CD4-positive, CD25-positive, alpha-beta regulatory T cell (primary cell): Measurements from ENCODE around the gene SACM1L. TPM values are rescaled to one million over a fixed set of nuclear protein-coding genes. Genes with fewer than 3 reads are reported as not detected.

ENCODE experiments used
- ATAC-seq, 2 donors: fragments of 150-1000 bp; cut with Tn5 transposase; one replicate each; pipeline ENCODE4 v1.10.0; 2021; ENCODE audit warnings: low read depth in 2 of 2, moderate number of reproducible peaks in 2 of 2, moderate library complexity in 1 of 2
- DNase-seq, 3 donors: peaks; one replicate each; pipeline versions ENCODE4 v3.0.0 to v3.0.0-alpha.2; 2012 to 2022; ENCODE audit warnings: mixed read lengths in 1 of 3
- H3K27ac ChIP-seq: one replicate; pipeline ENCODE4 v1.7.0; 2013; ENCODE audit warnings: mild to moderate bottlenecking, low read length; ENCODE audit not compliant: insufficient read depth, poor library complexity, severe bottlenecking
- H3K27me3 ChIP-seq: one replicate; pipeline ENCODE4 v1.7.0; 2013; ENCODE audit warnings: low read length; ENCODE audit not compliant: control insufficient read depth, insufficient read depth
- H3K36me3 ChIP-seq: one replicate; pipeline ENCODE4 v1.7.0; 2013; ENCODE audit warnings: mild to moderate bottlenecking, low read length, moderate library complexity; ENCODE audit not compliant: control insufficient read depth, insufficient read depth
- H3K4me1 ChIP-seq: 2 replicates; pipeline ENCODE4 v1.7.0; 2013; ENCODE audit warnings: mild to moderate bottlenecking, low read length; ENCODE audit not compliant: insufficient read depth, control insufficient read depth, poor library complexity, severe bottlenecking
- H3K4me3 ChIP-seq: one replicate; pipeline ENCODE4 v1.7.0; 2013; ENCODE audit warnings: low read depth, mild to moderate bottlenecking, low read length, moderate library complexity
- H3K9me3 ChIP-seq, 2 experiments: 1 replicate in 1 of 2; 2 replicates in 1 of 2; pipeline ENCODE4 v1.7.0; 2013; ENCODE audit warnings: low read length in 2 of 2, mild to moderate bottlenecking in 1 of 2, moderate library complexity in 1 of 2; ENCODE audit not compliant: control insufficient read depth in 2 of 2
- H3K27ac Mint-ChIP-seq, 3 donors: one replicate each; pipeline ENCODE4 v1.8.0; 2020 to 2022; ENCODE audit warnings: mild to moderate bottlenecking in 3 of 3, mixed read lengths in 3 of 3, moderate library complexity in 2 of 3
- H3K27me3 Mint-ChIP-seq: one replicate; pipeline ENCODE4 v1.8.0; 2022; ENCODE audit warnings: mild to moderate bottlenecking, mixed read lengths
- H3K36me3 Mint-ChIP-seq: one replicate; pipeline ENCODE4 v1.8.0; 2020; ENCODE audit warnings: mixed read lengths
- H3K4me1 Mint-ChIP-seq, 4 donors: one replicate each; pipeline ENCODE4 v1.8.0; 2020 to 2022; ENCODE audit warnings: mixed read lengths in 4 of 4, mild to moderate bottlenecking in 1 of 4
- H3K4me3 Mint-ChIP-seq, 4 donors: one replicate each; pipeline ENCODE4 v1.8.0; 2020 to 2022; ENCODE audit warnings: mild to moderate bottlenecking in 4 of 4, mixed read lengths in 4 of 4, moderate library complexity in 3 of 4
- H3K9me3 Mint-ChIP-seq, 7 donors: one replicate each; pipeline ENCODE4 v1.8.0; 2020 to 2022; ENCODE audit warnings: mixed read lengths in 7 of 7, mild to moderate bottlenecking in 3 of 7, moderate library complexity in 2 of 7
- polyA plus RNA-seq, 4 donors: library from polyadenylated mRNA; unstranded; fragments of 300-500 nt; fragmentation: Illumina TruSeq; gene quantifications; one replicate each; pipeline ENCODE4 v1.2.3, GENCODE V29; 2021
- total RNA-seq: library from RNA; stranded (reverse); gene quantifications from one replicate; pipeline ENCODE4 v1.2.3, GENCODE V29; 2022

The SACM1L gene
- total and polyA plus RNA-seq, 5 donors from 2014 or later, result 13.4 to 70.0 (median 19.4) TPM

DNA sequence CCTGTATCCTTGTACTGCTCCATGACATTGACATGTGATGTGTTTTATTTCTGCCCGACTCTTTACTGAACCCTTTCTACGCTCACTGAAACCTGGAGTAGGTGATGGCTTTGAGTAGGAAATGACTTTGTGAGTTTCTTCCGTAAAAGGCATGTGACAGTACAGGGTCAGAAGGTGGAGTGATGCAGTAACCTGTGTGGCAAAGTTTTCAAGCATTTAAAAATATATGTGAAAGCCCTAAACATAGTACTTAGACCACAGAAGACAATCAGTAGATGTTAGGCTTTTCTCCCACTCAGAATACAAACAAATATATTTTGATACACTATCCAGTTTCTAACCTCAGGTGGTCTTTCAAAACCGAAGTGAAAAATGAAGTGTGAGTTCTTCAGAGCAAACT, 31.3 kb upstream of the SACM1L start:
- Histone ChIP-seq H3K36me3 (no peaks in the 10 kb centered on the region), H3K4me1 (peaks cover 5% of the 10 kb centered on the region), H3K27me3 (no peaks in the 10 kb centered on the region), H3K4me3 (no peak overlapping the region), H3K27ac (no peak overlapping the region), H3K9me3 (no peaks in the 10 kb centered on the region)
- H3K36me3 Mint-ChIP-seq, result peaks cover 6% of the 10 kb centered on the region
- no peak overlapping the region for H3K27ac Mint-ChIP-seq
- no peaks in the 10 kb centered on the region for H3K9me3 Mint-ChIP-seq
- H3K27me3 Mint-ChIP-seq, result no peaks in the 10 kb centered on the region
- peaks cover 12 to 29% (median 19%) of the 10 kb centered on the region in 4 donors for H3K4me1 Mint-ChIP-seq
- ATAC-seq (no peak), DNase-seq (no peak)
- no peak overlapping the region for H3K4me3 Mint-ChIP-seq

DNA sequence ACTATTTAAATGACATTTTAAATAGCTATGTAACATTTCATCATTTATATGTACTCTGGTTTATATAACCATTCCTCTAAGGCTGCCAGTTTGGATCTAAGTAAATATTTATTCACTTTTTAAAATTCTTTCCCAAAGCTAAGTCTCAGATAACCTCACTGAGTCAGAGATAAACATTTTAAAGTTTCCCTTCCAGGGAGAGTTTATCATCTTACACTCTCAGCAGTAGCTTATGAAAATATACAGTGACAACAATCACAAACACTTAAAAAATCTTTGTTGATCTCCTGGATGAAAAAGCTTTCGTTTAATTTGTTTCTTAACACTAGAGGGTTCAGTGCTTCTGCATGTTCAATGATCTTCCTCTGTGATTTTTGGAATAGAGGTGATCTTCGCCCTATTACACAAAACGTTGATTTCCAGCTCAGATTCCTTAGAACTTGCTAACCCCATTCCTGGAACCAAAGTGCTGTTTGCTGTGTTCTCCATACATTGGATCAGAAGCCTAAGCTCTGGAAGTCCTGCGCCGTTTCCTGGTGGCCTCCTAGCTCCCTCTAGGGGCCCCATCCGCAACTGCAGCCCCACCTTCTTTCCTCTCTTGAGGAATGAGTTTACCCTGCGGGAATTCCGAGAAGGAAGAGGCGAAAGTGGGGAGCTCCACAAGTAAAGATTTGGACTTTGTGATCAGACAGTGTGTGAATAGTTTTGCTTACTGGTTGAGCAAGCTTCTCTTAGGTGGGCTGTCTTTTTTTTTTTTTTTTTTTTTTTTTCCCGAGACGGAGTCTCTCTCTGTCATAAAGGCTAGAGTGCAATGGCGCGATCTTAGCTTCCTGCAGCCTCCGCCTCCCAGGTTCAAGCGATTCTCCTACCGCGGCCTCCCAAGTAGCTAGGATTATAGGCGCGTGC, 29.3 kb upstream of the SACM1L start:
- H3K9me3 Mint-ChIP-seq, result no peaks in the 10 kb centered on the region
- no peaks in the 10 kb centered on the region for H3K36me3 ChIP-seq
- H3K4me1 Mint-ChIP-seq, result peaks cover 19 to 27% (median 24%) of the 10 kb centered on the region in 4 donors
- H3K36me3 Mint-ChIP-seq, result peaks cover 6% of the 10 kb centered on the region
- peak; percentile 24 to 29 (median 27) for DNase-seq
- peak overlapping the region in 2 of 3 donors; percentile 33 to 79 for H3K27ac Mint-ChIP-seq
- H3K4me3 ChIP-seq, result peak overlapping the region; percentile 28
- H3K9me3 ChIP-seq, result no peaks in the 10 kb centered on the region
- peaks cover 15% of the 10 kb centered on the region for H3K4me1 ChIP-seq
- no peaks in the 10 kb centered on the region for H3K27me3 ChIP-seq
- peak overlapping the region in 1 of 4 donors; percentile 44 for H3K4me3 Mint-ChIP-seq
- no peaks in the 10 kb centered on the region for H3K27me3 Mint-ChIP-seq
- H3K27ac ChIP-seq, result no peak overlapping the region
- ATAC-seq, result no peak

DNA sequence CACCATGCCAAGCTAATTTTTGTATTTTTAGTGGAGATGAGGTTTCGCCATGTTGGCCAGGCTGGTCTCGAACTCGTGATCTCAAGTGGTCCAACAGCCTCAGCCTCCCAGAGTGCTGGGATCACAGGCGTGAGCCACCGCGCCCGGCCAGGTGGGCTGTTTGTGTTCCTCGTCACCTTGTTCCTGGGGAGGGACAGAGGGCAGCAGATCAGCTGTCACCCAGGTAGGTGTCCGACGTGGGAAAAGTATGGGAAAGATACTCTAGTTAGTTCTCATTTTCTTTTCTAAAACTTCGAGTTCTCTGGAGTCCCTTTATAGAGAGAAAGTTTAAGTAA, 28.7 kb upstream of the SACM1L start:
- Histone ChIP-seq H3K4me1 (peaks cover 21% of the 10 kb centered on the region), H3K27me3 (no peaks in the 10 kb centered on the region), H3K9me3 (no peaks in the 10 kb centered on the region), H3K27ac (no peak overlapping the region), H3K36me3 (no peaks in the 10 kb centered on the region), H3K4me3 (no peak overlapping the region)
- H3K4me3 Mint-ChIP-seq, result no peak overlapping the region
- no peaks in the 10 kb centered on the region for H3K27me3 Mint-ChIP-seq
- peak overlapping the region in 1 of 3 donors; percentile 79 for H3K27ac Mint-ChIP-seq
- H3K36me3 Mint-ChIP-seq, result peaks cover 6% of the 10 kb centered on the region
- DNase-seq, result no peak
- peaks cover 24 to 34% (median 27%) of the 10 kb centered on the region in 4 donors for H3K4me1 Mint-ChIP-seq
- no peaks in the 10 kb centered on the region for H3K9me3 Mint-ChIP-seq
- ATAC-seq, result no peak

DNA sequence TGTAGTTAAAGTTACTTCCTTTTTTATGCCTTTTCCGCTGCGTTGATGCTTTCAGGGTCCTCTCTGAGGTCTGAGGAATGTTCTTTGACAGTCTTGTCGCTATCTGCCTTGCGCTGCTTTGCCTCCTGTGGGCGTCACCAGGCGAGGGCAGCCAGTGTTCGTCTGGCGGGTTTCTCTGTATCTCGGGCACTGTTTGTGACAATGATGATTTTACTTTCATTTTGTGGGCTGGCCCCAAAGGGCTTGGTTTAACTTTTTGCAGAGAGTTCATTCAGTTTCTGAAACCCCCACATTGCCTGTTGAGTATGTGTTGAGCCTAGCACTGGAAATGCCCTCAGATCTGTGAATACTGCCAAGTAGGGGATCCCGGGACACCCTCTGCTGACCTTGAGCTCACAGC, 24.6 kb upstream of the SACM1L start:
- Mint-ChIP-seq H3K4me1 (peaks cover 14 to 42% (median 31%) of the 10 kb centered on the region in 4 donors), H3K4me3 (peak overlapping the region; percentile 69 to 97 (median 92)), H3K27me3 (no peaks in the 10 kb centered on the region), H3K9me3 (no peaks in the 10 kb centered on the region), H3K36me3 (peaks cover 26% of the 10 kb centered on the region), H3K27ac (peak overlapping the region; percentile 92 to 96 (median 92))
- Histone ChIP-seq H3K4me3 (peak overlapping the region; percentile 95), H3K4me1 (peaks cover 18% of the 10 kb centered on the region), H3K27me3 (no peaks in the 10 kb centered on the region), H3K36me3 (peaks cover 30% of the 10 kb centered on the region), H3K27ac (peak overlapping the region; percentile 79), H3K9me3 (no peaks in the 10 kb centered on the region)
- peak; percentile 42 to 89 (median 80) for DNase-seq
- ATAC-seq, result peak; percentile 89 to 93

DNA sequence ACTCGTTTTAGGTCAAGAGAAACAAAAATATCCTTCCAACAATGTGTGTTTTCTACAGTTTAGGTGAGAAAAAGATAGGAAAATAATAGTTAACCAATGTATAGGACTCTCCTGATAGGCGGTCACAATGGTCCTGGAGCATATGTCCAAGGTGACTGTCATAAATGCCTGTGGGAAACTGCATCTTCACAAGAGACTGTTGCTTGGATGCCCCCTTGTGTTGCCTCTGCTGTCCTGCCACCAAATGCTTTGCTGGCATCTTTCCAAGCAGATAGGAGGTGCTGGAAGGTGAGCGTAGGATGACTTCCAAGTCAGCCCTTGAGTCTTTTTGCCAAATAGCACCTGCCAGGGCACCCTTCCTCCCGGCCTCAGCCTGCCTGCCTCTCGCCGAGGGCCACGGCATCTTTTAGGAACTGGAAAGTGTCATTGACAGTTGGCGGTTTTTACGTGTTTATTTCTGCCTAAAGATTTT, 24.1 kb upstream of the SACM1L start:
- ATAC-seq (peak; percentile 35 to 43), DNase-seq (peak; percentile 51 to 74 (median 69))
- Histone ChIP-seq H3K4me1 (peaks cover 18% of the 10 kb centered on the region), H3K27ac (peak overlapping the region; percentile 79), H3K9me3 (no peaks in the 10 kb centered on the region), H3K36me3 (peaks cover 35% of the 10 kb centered on the region), H3K4me3 (peak overlapping the region; percentile 95), H3K27me3 (no peaks in the 10 kb centered on the region)
- Mint-ChIP-seq H3K4me3 (peak overlapping the region; percentile 69 to 97 (median 92)), H3K9me3 (no peaks in the 10 kb centered on the region), H3K36me3 (peaks cover 28% of the 10 kb centered on the region), H3K27ac (peak overlapping the region; percentile 92 to 96 (median 92)), H3K4me1 (peaks cover 9 to 37% (median 26%) of the 10 kb centered on the region in 4 donors), H3K27me3 (no peaks in the 10 kb centered on the region)

DNA sequence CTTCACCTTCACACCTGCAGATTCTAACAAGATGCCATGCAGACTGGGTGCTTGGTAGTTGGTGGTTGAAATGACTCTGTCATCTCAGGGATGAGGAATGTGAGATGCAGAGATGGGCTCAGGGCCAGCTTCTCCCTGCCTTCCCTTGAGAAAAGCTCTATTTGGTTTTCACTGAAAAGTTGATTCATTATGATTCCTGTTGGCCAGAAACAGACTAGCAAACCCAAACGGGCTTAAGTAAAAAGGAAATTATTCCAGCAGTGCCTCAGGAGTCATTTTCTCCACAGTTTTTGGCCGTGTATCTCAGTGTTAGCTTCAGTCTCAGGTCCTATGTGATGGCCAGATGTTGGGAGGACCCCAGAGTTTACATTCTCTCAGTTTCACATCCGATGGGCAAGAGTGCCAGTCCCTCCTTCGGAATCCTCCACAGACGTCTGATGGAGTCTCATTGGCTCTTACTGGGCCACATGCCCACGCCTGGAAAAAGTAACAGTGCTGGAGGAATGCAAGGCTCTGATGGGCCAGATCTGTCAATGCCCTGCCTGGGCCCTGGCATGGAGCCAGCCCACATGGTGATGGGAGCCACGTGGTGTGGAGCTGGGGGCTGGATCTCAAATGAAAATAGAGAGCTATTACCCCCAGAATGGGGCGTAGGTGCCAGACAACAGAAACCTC, 22.3 kb upstream of the SACM1L start:
- peaks cover 9 to 37% (median 23%) of the 10 kb centered on the region in 4 donors for H3K4me1 Mint-ChIP-seq
- no peak overlapping the region for H3K4me3 ChIP-seq
- DNase-seq, result no peak
- peaks cover 18% of the 10 kb centered on the region for H3K4me1 ChIP-seq
- H3K27ac ChIP-seq, result no peak overlapping the region
- H3K27me3 Mint-ChIP-seq, result no peaks in the 10 kb centered on the region
- no peaks in the 10 kb centered on the region for H3K27me3 ChIP-seq
- no peaks in the 10 kb centered on the region for H3K9me3 ChIP-seq
- no peak for ATAC-seq
- H3K36me3 Mint-ChIP-seq, result peaks cover 28% of the 10 kb centered on the region
- peaks cover 50% of the 10 kb centered on the region for H3K36me3 ChIP-seq
- no peaks in the 10 kb centered on the region for H3K9me3 Mint-ChIP-seq
- peak overlapping the region in 1 of 4 donors; percentile 69 for H3K4me3 Mint-ChIP-seq
- H3K27ac Mint-ChIP-seq, result peak overlapping the region in 2 of 3 donors; percentile 59 to 68

DNA sequence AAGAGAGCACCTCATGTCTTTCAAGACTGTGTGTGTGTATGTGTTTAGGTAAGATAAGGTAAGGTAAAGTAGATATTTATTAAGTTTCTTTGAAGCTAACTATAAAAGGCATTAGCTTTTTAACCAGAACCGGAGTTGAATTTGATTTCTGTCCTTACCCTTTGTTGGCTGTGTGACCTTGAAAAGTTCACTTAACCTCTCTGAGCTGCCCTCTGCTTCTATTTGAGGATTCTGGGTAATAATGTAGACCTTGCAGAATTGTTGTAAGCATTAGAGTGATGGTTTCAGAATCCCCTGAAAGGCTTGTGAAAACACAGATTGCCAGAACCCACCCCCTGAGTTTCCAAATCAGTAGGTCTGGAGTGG, 21.6 kb upstream of the SACM1L start:
- Mint-ChIP-seq H3K27me3 (no peaks in the 10 kb centered on the region), H3K36me3 (peaks cover 32% of the 10 kb centered on the region), H3K9me3 (no peaks in the 10 kb centered on the region), H3K4me1 (peaks cover 9 to 38% (median 23%) of the 10 kb centered on the region in 4 donors), H3K27ac (peak overlapping the region in 2 of 3 donors; percentile 10 to 68), H3K4me3 (peak overlapping the region in 1 of 4 donors; percentile 69)
- peaks cover 18% of the 10 kb centered on the region for H3K4me1 ChIP-seq
- H3K9me3 ChIP-seq, result no peaks in the 10 kb centered on the region
- H3K36me3 ChIP-seq, result peaks cover 56% of the 10 kb centered on the region
- ATAC-seq (no peak), DNase-seq (no peak)
- no peak overlapping the region for H3K27ac ChIP-seq
- no peaks in the 10 kb centered on the region for H3K27me3 ChIP-seq
- no peak overlapping the region for H3K4me3 ChIP-seq
